DMS114 treated with DMSO at 0.1 percent for 48 hours (cell line): ENCODE measurements around the gene ZNF253.
"Not testable (repeated sequence)": the region's sequence is repeated elsewhere in the genome, so short reads cannot be mapped to it uniquely, and the experiment has no call there.

ENCODE experiments used
- DNase-seq: peaks from one replicate; lab custom pipeline; 2025; ENCODE audit not compliant: unreplicated experiment; lab: John Stamatoyannopoulos, UW

Gene ZNF253

GRCh38 chr19:19892055-19892941 is 26.6 kb downstream of the ZNF253 start:
- not testable (repeated sequence) for DNase-seq

GRCh38 chr19:19900139-19900728 is 34.6 kb downstream of the ZNF253 start:
- peak; percentile 74 for DNase-seq

GRCh38 chr19:19900729-19901444 is 35.2 kb downstream of the ZNF253 start, which contains the start of gene ZNF93:
TSS of gene ZNF93 (plus strand) at chr19:19900946. CDS start at chr19:19901089, 143 bp downstream.
- DNase-seq = peak; percentile 95

GRCh38 chr19:19907551-19907950 is 41.9 kb downstream of the ZNF253 start:
- DNase-seq = not testable (repeated sequence)

- no peak for DNase-seq
Measured at GRCh38 chr19:19909654-19910053, 44.0 kb downstream of the ZNF253 start.

- DNase-seq = no peak
Measured at GRCh38 chr19:19911150-19911549, 45.5 kb downstream of the ZNF253 start.

- no peak for DNase-seq
Measured at GRCh38 chr19:19914596-19914995, 48.9 kb downstream of the ZNF253 start.

- not testable (repeated sequence) for DNase-seq
Measured at GRCh38 chr19:19930417-19930816, 64.7 kb downstream of the ZNF253 start.

GRCh38 chr19:19933432-19934314 is 68.0 kb downstream of the ZNF253 start:
- DNase-seq = not testable (repeated sequence)

- no peak for DNase-seq
Measured at GRCh38 chr19:19937403-19937802, 71.7 kb downstream of the ZNF253 start.

GRCh38 chr19:19938449-19938848 is 72.8 kb downstream of the ZNF253 start:
- no peak for DNase-seq

GRCh38 chr19:19943848-19944582 is 78.3 kb downstream of the ZNF253 start:
- DNase-seq = no peak
